Amniotic stem cell (primary cell): Measurements from ENCODE around the gene IER2.

Source experiments
- DNase-seq: peaks from one replicate; lab custom pipeline; 2025; lab: John Stamatoyannopoulos, UW

The IER2 gene

DNA sequence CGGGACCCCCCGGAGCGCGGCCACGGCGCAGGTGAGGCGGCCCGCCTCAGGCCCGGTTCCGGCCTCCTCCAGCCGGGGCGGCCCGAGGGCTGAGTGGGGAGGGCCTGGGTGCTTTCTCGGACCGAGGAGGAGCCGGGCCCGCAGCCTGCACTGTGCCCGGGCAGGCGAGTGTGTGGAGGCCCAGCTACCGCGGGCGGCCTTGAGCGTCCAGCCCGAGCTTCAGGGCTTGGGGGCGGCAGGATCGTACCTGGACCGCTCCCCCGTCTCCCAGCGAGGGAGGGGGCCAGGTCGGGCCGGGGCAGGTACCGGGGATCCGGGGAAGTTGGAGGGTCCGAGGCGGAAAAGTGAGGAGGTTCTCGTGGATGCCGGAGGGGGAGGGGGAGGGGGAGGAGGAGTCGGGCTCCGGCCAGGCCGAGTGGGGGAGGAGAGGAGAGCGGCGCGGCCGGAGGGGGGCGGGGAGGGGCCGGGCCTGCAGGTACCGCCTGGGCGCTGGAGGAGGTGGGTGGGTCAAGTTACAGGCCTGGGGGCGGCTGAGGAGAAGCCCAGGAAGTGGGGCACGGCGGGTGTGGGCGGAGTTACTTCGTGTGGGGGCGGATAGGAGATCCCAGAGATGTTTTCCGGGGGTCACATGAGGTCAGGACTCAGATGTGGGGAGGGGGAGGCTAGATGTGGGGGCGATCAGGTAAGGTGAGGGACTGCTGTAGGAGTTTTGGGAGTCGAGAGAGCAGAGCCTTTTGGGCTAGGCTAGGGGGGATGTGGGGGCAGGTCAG, 31.6 kb upstream of the IER2 start:
- DNase-seq: no peak

DNA sequence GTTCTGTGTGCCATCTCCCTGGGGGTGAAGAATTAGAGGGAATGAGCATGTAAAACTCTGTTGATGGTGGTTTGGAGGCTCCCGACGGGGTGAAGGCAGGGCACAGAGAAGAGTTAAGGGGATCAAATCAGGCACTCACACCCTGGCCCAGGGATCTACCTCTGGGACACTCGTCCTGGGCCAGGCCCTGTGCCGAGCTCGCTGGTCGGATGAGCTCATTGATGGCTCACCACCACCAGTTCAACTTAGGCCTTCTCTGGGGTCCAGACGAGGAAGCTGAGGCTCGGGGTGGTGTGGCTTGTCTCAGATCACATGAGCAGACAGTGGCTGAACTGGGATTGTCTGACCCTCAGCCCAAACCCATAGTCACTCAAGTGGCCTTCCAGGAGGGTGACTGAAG, 30.6 kb upstream of the IER2 start:
- no peak for DNase-seq

DNA sequence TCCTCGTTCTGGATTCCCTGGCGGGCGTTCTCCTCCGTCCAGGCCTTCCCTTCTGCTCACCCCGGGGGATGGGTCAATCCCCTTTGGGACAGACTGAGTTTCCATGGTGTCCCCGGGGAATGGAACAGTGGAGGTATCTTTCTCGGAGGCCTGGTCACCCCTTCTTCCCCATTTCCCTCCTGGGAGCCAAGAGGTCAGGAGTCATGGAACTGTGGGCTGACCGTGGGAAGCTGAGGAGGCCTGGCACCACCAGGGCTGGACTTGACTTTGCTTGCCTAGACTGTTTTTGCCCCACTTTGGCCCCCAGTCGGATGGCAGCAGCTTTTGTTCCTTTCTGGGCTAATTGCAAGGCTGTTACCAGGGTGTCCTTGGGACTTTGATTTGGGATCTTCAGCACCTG, 30.2 kb upstream of the IER2 start:
- DNase-seq: no peak

DNA sequence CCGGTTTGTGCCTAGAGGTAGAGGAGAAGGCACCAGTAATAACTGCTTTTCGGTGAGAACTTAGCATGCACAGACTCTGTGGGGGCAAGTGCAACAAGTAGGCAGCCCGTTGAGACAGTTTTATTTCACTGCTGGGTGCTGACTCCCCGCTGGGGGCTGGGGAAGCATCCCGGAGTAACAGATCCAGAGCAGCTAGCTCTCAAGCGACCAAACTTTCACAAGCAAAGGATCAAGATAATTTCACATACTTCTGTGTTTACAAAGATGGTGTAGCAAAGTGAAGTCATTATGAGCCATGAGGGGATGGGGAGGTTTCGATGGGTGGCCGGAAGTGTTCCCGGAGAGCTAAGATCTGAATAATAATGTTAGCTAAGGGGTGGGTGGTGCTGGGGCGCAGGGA, 29.4 kb upstream of the IER2 start:
- no peak for DNase-seq

DNA sequence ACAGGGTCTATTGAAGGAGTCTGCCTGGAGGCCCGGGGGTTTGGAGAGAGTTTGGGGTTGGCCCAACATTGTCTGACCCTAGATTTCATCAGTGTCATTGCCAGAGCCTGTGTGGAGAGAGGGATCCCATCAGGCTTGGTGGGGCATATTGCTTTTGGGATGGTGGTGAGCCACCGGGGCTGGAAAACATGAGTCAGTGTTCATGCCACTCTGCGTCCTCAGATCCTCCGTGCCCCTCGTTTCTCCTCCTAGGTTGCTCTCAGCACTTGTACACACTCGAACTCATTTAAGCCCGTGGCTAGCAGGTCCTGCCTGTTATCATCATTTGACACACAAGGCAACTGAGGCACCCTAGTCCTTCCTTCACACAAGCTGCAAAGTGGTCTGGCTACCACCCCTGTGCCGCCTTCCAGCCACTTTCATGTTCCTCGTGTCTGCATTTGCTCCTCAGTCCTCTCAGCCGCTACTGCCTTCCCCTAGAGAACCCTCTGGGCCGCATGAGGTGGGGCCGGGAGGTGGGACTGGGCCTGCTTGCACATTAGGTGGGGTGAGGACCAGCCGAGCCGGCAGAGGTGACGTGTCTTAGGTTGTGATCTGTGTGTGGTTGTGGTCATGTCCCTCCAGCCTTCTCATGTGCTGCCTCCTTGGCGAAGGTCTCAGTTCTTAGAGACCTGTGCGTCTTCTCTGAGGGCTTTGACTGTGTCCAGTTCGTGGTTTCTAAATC, 28.5 kb upstream of the IER2 start:
- DNase-seq: no peak

DNA sequence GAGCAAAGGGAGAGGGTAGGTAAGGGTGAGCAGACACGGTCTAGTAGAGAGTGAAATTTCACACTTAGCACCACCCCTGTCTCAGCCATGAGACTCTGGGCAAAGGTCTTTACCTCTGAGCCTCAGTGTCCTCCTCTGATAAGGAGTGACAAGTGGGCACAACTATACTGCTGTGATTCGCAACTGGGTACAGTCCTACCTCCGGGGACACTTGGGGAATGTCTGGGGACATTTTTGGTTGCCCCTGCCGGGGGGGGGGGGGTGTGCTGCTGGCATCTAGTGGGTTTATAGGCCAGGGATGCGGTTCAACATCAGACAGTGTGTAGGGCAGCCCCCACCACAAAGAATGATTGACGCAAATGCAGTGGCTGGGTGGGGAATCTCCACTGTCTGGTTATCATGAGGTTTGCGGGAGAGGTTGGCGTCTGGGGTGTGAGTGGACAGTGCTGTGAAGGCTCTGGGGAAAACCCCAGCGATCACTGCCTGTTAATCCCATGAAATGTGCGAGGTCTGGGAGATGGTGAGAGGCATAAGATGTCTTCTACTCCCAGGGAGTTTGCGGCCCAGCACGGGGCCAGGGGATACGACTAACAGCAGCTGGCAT, 27.8 kb upstream of the IER2 start:
- DNase-seq: no peak

DNA sequence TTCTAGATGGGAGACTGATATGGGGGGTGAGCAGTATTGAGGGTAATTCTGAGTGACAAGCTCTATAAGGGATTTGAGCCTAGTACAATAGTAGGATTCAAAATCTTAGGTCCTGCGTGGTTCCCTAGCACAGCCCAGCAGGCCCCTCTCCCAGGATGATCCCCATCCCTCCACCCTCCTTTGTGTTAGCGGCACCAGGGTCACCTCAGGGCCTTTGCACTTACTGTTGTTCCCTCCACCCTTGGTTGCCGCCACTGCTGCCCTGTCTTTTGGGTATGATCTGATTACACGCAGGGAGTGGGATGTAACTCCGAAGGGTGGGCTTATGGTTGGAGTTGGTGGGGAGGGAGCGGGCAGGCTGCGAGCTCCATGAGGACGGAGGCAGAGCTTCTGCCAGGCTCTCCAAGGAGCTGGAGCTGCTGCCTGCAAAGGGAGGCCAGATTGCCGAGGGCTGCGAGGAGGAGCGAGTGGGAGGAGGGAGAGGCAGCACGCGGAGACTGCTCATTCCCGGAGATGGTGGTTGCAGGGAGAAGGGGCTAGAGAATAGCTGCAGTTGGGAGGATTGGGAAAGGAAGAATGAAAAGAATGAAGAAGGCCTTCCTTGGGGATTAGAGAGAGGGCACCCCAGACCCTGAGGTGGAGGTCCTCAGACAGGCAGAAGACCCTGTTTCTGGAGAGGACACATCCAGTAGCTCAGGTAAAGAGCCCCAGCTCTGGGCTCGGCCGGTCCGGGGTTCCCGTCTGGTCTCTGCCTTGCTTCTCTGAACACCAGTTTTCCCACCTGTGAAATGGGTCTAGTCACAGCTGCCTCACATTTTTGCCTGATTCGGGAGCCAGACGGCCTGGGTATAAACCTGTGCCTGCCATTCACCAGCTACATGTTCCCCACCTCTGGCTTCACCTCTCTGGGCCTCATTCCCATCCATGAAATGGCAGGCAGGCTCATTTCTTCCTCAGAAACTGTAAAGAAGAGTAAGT, 26.9 kb upstream of the IER2 start:
- DNase-seq: no peak

DNA sequence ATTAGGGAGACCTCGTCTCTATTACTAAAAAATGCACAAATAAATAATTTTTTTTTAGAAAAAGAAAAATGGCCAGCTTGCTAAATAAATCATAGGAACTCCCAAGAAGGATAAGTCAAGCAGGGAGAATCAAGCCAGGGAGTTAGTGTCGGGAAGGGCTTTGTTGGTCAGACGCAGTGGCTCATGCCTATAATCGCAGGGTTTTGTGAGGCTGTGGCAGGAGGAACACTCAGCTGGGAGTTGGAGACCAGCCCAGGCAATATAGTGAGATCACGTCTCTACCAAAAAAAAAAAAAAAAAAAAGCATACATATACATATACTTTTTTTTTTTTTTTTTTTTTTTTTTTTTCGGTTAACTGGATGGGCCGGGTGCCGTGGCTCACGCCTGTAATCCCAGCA, 23.2 kb upstream of the IER2 start:
- DNase-seq: no peak

DNA sequence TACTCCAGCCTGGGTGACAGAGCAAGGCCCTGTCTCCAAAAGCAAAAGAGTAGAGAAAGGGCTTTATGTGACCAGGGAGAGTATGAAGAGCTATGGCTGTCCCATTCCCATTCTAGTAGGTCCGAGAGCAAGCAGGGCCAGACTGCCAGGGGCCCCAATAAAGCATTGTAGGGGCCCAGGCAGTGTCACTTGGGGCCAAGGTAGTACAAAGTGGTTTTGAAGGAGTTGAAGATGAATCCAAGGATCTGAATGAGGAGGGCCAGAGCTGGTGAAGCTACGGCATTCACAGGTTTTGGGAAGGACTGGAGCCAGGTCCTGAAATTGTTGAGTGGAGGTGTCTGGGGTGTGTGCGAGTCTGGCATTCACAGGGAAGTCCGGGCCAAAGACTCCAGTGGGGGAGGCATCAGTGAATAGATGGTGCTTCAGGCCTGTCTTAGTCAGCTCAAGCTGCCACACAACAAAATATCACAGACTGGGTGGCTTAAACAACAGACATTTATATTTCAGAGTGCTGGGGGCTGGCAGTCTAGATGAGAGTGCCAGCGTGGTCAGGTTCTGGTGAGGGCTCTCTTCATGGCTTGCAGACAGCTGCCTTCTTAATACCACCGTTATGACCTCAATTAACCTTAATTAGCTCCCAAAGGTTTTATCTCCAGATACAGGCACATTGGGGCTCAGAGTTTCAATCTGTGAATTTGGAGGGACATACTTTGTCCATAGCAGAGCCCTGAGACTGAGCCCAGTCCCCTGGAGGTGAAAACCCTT, 22.2 kb upstream of the IER2 start:
- DNase-seq: no peak

DNA sequence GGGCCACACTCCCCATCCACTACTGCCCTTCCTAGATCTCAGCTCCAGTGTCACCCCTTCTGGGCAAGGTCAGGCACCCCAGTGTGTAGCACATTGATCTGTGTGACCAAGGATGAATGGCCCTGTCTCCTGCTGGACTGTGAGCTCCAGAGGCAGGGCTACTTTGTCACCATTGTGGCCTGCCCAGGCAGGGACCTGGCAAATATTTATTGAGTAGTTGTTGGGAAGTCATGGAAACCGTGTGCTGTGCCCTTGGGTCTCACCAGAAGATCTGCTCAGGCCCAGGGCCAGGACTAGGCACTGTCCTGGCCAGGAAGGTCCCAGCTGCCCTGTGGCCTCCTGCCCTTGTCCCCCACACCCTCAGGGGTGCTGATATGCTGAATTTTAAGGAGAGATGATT, 21.6 kb upstream of the IER2 start:
- DNase-seq: no peak

DNA sequence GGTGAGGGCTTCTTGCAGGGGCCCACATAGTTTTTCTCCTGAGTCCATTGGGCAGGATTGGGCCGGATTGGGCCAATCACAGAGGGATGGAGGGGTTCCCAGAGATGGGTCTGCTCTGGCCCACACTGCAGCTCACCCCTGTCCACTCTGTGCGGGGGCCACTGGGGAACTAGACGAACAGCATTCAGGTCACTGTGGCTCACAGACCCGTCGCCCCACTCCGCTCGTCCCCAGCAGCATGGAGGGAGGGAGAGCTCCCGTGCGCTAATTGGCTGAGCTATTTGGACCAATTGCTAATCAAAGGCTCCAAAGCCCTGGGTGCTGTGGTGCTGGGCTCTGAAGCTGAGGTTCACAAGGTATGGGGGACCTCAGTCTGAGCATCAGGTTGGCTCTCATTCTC, 20.8 kb upstream of the IER2 start:
- no peak for DNase-seq

DNA sequence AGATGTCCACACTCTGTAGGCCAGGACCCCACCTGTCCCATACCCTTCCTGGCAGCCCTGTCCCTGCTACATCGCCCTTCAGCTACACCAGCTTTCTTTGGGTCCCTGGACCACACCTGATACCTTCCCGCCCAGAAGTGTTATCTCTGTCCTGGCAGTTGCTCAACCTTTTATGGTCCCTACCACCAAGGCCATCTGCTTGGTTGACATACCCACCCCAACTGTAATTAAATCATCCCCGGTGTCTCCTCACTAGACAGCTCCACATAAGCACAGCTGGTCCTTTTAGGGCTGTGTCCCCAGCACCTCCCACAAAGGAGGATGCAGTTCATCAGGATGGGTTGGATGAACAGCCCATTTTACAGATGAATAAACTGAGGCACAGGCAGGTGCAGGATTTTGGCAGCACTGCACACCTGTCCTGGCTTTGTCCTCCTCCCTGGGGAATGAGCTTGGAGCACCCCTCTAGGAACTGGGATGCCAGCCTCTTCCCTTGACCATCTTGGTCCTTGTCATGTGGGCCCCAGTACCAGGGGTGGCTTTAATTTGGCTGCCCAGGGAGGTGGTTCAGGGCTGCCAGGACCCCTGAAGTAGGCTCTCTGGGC, 19.2 kb upstream of the IER2 start:
- DNase-seq: no peak

DNA sequence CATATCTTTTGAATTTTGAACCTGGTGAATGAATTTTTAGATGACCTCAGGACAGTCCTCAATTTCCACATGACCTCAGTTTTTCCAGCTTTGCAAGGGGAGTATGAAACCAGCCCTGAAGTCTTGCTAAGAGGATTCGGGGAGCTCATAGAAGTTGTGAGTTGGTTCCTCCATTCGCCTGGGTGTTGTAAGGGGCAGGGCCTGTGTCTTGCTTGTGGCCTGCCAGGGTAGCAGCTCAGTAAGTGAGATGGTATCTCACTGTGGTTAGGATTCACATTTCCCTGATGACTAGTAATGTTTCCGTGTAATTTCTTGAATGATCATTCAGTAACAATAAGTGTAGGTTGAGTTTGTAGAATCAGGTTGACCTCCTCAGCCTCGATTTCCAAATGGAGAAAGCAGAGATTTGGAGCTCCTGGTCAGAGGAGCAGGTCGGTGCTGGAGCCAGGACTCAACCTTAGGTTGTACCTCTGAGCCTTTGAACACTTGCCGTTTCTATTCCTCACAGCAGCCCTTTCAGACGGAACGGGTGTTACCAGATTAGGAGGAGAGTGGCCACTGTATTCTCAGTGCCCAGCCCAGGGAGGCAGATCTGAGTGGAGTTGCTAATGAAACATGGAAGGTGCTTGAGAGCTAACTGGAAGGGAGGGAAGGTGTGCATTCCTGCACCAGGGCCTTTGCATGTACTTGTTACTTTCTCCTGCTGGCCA, 17.6 kb upstream of the IER2 start:
- no peak for DNase-seq

DNA sequence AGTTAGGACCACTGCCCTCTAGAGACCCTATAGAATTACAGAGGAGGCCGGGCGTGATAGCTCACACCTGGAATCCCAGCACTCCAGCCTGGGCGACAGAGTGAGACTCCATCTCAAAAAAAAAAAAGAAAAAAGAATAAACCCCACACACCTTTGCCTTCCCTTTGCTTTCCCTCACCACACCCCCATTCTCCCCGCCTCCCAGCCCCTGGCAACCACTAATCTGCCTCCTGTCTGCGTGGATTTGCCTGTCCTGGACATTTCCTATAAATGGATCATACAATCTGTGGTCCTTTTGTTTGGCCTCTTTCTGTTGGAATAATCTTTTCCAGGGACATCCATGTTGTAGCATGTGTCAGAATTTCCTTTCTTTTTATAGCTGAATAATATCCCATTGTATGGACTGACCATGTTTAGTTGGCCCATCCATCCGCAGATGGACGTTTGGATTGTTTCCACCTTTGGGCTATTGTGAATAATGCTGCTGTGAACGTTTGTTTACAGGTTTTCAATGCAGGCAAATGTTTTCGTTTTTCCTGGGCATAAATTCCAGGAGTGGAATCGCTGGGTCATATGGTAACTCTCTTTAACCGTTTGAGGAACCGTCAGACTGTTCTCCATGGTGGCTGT, 16.9 kb upstream of the IER2 start:
- no peak for DNase-seq

DNA sequence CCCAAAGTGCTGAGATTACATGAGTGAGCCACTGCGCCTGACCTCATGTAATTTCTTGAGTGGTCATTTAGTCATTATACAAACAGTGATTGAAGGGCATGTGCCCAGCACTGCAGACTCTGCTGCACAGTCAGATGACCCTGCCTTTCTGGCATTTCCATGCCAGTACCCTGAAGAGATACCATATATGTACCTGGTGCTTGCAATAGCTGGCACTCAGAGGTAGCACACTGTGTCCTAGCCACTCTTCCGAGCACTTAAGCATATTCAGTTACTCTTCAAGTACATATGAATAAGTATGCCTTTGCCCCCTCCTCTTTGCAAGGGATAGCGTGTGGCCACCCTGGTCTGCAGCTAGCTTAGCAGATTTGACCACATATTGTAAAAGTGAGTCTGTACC, 15.6 kb upstream of the IER2 start:
- DNase-seq: no peak

DNA sequence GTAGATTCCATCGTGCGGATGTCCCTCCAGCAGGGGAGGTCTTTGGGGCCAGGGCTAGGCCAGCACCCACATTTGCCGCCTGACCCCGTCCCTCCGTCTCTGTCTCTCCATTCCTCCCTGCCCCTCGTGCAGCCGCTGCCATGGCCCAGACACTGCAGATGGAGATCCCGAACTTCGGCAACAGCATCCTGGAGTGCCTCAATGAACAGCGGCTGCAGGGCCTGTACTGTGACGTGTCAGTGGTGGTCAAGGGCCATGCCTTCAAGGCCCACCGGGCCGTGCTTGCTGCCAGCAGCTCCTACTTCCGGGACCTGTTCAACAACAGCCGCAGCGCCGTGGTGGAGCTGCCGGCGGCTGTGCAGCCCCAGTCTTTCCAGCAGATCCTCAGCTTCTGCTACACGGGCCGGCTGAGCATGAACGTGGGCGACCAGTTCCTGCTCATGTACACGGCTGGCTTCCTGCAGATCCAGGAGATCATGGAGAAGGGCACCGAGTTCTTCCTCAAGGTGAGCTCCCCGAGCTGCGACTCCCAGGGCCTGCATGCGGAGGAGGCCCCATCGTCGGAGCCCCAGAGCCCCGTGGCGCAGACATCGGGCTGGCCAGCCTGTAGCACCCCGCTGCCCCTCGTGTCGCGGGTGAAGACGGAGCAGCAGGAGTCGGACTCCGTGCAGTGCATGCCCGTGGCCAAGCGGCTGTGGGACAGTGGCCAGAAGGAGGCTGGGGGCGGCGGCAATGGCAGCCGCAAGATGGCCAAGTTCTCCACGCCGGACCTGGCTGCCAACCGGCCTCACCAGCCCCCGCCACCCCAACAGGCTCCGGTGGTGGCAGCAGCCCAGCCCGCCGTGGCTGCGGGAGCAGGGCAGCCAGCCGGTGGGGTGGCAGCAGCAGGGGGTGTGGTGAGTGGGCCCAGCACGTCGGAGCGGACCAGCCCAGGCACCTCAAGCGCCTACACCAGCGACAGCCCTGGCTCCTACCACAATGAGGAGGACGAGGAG, 14.8 kb upstream of the IER2 start:
- DNase-seq: no peak

DNA sequence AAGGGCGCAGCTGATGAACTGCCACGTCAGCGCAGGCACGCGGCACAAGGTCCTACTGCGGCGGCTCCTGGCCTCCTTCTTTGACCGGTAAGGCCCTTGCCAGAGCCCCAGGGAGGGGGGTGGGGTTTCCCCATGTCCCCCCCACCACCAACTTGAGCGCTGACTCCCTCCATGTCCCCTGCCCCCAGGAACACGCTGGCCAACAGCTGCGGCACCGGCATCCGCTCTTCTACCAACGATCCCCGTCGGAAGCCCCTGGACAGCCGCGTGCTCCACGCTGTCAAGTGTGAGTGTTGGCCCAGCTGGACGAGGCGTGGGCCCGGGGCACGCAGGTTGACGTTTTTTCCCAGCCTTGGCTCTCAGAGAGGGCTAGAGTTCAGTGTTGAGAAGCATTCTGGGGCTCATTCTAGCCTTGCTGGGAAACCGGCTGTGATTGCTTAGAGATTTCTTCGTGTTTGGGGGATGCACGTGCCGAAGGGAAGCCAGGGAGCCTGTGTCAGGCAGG, 12.9 kb upstream of the IER2 start:
- DNase-seq: no peak

DNA sequence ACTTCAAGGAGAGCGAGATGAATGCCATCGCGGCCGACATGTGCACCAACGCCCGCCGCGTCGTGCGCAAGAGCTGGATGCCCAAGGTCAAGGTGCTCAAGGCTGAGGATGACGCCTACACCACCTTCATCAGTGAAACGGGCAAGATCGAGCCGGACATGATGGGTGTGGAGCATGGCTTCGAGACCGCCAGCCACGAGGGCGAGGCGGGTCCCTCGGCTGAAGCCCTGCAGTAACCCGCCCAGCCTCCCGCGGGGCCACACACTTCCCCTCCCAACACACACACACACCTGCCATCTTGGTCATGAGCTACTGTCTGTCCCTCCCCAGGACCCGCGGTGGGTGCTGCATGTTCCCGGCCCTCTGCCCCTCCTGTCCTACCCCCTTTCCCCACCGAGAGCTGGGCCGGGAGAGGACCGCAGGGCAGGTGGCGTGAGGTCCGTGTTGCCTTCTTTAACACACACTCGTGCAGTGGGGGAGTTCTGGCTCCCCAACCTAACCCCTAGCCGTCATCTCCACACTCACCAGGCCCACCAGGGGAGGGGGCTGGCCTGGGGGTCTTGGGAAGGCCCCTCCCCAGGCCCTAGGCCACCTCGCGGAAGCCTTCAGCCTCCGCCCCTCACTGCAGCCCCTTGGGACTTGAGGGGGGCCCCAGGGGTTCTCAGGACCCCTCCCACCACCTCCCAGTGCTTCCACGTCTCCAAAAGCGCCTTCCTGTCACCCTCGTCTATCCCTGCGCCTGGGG, 11.9 kb upstream of the IER2 start:
- no peak for DNase-seq
